HG02798 (cell line): ENCODE measurements around the gene HACL1.
"Not testable (repeated sequence)": the region's sequence is repeated elsewhere in the genome, so short reads cannot be mapped to it uniquely, and the experiment has no call there.

Source experiments
- ATAC-seq: cut with Tn5 transposase; IDR thresholded peaks from one replicate; pipeline ENCODE4 v1.9.1; 2021; ENCODE audit warnings: mild to moderate bottlenecking; ENCODE audit not compliant: unreplicated experiment, poor library complexity

Gene HACL1

DNA sequence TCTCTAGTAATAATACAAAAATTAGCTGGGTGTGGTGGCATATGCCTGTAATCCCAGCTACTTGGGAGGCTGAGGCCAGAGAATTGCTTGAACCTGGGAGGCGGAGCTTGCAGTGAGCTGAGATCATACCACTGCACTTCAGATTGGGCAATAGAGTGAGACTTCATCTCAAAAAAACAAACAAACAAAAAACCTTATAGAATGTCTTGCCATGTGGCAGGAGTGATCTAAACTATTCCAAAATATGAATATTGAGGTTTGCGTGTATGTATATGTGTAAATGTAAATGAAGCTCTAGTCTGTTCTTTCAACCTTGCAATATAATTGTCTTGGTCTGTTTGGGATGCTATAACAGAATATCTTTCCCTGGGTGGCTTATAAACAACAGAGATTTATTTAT lies 68.8 kb downstream of the HACL1 start:
- ATAC-seq = not testable (repeated sequence)

- no peak for ATAC-seq
These were observed 70.0 kb downstream of the HACL1 start for GRCh38 chr3:15531346-15531745.

DNA sequence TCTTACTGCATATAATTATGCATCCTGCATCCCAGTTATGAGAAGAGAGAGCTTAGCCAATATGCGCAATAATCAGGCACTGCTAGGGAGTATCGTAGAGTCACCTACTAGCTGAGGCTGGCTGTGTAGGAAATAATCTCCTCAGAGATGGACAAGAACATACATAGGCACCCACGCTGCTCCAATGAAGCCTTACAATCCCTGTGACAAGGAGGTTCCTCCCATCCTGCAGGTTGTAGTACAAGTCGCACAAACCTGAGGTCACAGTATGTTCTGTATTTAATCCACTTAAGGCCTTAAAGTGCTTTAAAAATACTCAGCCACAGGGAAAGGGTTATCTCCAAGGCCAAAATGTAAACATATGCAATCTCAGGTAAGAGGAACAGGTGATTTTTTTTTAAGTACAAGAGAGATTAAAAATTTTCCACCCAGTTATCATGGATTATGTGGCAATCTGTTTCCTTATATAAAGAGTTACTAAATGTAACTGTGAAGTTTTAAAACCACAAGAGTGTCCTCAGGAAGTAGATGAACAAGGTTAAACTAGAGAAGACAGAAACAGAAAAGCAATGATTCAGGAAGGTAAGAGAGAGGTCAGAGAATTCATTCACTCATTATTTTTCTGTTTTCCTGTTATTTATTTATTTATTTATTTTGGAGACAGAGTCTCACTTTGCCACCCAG lies 72.4 kb downstream of the HACL1 start:
- no peak for ATAC-seq

GRCh38 chr3:15527031-15527459 lies 74.3 kb downstream of the HACL1 start:
- ATAC-seq = no peak

GRCh38 chr3:15525790-15526189 lies 75.6 kb downstream of the HACL1 start:
- no peak for ATAC-seq

DNA sequence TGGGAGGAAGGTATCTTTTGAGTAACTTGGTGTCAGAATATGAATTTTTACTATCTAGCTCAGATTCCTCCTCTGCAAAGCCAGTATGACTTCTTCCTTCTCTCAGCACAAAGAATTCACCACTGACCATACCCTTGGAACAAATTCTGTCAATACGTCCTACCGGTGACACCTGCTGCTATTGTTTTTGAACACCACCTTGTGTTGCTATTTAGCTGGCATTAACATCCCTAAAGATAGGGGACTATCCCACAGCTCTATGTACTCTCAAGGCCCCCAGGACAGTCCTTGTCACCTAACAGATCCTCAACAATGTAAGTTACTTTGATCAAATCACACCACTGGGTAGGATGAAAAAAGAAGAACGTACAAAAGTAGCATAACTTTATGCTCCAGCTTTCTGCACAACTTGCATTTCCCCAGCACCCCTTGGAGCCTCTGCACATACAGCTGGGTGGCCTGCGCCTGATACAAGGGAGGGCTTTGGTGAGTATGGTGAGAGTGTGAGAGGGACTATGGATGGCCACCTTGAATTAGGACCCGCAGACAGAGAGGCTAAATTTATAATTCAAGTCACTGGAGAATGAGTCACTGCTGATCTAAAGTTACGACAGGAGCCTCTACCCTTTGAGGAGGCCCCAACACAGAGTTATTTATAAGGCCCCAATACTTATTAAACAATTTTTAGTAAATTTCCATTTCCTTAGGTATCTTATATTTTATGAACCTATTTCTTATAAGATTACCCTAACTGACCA lies 77.5 kb downstream of the HACL1 start:
- ATAC-seq = no peak

- ATAC-seq = no peak
These were observed 79.4 kb downstream of the HACL1 start for GRCh38 chr3:15522016-15522415.

GRCh38 chr3:15521573-15521965 lies 79.8 kb downstream of the HACL1 start, which contains the start of gene COLQ:
COLQ (minus strand) TSS chr3:15521706; CDS start chr3:15521625, 81 bp downstream.
- ATAC-seq = no peak

- no peak for ATAC-seq
These were observed 80.4 kb downstream of the HACL1 start for GRCh38 chr3:15520804-15521572.

DNA sequence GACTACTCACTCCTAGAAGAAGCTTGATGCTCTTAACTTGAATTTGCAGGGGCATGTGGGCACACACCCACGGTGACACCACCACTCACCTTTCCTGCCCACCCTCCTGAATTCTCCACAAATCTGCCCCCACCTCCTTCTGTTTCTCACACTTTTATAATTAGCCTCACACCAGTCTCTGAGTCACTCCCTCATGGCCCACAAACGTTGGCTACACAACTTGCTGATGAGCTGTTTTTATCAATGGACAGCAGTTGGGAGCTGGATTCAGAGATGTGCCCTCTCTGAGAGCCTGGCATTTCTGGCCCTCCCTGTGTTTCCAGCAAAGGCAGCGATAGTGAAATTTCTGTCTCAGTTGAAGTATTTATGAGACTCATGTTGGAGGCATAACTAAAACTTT lies 81.2 kb downstream of the HACL1 start:
- ATAC-seq = no peak

- no peak for ATAC-seq
These were observed 82.3 kb downstream of the HACL1 start for GRCh38 chr3:15519096-15519495.

- no peak for ATAC-seq
These were observed 86.6 kb downstream of the HACL1 start for GRCh38 chr3:15514663-15515340.

GRCh38 chr3:15513810-15514662 lies 87.3 kb downstream of the HACL1 start:
- no peak for ATAC-seq

GRCh38 chr3:15513116-15513515 lies 88.3 kb downstream of the HACL1 start:
- ATAC-seq = no peak

- no peak for ATAC-seq
These were observed 89.2 kb downstream of the HACL1 start for GRCh38 chr3:15512166-15512565.

DNA sequence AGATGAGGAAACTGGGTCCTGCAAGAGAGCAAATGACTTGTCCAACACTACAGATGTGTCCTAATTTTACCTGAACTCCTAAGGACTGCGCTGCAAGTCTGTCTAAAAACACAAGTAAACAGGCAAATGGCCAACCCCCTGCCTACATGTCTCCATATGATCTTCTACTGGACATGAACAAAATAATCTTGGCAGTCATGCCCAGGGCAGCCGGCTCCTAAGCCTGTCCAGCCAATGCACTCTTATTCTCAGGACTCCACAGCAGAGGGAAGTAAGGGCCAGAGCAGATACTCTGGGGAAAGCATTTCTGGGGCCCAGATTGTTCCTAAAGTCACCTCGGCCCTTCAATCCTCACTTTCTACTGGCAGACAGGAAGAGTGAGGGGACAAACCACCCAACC lies 90.2 kb downstream of the HACL1 start:
- no peak for ATAC-seq
